GM21529 (cell line): Measurements from ENCODE around the gene TBC1D9B.

Source experiments
- ATAC-seq: cut with Tn5 transposase; IDR thresholded peaks from one replicate; pipeline ENCODE4 v1.9.1; 2021; ENCODE audit not compliant: unreplicated experiment

The TBC1D9B gene

DNA sequence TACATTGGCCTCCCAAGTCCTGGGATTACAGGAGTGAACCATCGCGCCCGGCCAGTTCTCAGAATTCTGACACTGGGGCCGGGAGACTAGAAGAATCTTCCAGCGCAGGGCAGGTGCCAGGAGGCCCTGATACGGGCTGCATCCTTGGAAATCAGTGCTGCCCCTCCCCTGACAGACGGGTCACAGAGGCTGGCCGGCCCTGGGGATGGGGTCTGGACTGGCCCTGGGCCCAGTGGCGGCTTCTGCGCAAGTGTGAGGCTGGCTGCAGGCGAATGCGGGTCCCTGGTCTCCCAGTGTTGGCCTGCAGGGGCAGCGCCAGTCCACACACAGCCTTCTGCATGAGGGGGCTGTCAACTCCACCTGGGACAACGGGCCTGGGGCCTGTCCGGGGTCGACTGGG lies 831 bp upstream of the TBC1D9B start:
- no peak for ATAC-seq

DNA sequence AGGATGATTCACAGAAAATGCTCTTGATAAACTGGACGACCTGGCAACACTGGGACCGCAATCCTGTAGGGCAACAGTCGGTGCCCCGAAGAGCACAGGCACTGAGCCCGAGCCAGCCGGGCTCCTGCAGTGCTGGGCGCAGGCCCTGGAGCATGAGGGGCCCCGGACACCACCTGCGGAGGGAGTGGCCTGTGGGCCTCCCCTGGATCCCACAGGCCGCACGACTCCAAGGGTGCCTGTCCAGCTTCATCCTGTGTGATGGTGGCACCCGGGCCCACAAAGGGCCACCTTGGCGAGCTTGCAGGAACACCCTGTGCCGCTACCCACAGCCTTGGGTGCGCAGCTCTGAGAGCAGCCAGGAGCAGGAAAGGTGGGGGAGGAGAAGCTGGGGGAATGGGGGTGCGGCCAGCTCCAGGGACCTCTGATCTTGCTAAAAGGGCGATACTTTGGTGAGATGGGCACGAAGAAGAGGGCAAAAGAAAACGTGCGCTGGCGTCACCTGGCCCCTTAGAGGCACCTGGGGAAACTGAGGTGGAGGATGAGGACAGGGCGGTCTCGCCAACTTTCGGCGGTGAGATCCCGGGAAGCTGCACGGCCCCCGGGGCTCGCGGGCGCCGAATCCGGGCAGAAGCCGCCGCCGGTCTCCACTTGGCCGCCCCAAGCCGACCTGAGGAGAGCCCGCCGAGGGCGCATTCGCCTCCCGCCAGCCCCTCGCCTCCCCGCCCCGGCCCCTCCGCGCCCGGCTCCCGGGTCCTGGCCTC lies 722 bp downstream of the TBC1D9B start:
- no peak for ATAC-seq

DNA sequence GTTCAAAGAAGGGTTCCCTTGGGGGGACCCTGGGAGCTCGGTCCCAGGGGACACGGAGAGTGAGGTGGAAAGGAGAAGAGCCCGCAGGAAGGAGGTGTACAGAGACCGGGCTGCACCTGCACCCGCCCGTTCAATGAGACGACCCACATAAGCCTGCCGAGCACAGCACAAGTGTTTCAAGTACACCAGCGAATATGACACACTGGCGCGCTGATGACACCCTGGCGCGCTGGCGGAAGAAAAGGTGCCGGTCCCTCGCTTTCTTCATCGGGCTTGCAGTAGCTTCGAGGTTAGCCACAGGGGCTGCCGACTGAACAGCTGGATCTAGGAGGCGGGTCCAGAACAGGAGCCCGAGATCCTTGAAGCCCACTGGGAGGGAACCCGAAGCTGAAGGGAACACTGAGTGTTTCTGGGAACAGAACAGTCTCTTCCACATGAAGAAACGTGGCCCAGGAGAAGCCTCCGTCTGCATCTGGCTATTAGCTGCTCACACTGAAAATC lies 1.4 kb downstream of the TBC1D9B start:
- no peak for ATAC-seq

DNA sequence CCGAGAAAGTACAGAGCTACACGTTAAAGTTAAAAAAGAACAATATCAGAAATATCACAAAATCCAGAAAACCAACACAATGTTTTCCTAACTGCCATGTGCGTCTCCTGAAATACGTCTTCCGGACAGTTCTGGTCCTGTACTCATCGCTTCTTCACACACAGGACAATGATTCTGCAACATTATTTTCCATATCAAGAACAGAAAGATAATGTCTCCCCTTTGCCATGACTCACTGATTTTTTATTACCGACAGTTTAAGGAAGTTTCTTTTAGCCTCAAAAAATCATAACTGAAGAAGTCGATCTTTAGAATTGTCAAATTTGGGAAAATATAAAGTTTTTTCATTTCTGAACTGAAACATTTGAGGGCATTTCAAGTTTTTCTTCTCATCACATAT lies 2.5 kb downstream of the TBC1D9B start:
- no peak for ATAC-seq

DNA sequence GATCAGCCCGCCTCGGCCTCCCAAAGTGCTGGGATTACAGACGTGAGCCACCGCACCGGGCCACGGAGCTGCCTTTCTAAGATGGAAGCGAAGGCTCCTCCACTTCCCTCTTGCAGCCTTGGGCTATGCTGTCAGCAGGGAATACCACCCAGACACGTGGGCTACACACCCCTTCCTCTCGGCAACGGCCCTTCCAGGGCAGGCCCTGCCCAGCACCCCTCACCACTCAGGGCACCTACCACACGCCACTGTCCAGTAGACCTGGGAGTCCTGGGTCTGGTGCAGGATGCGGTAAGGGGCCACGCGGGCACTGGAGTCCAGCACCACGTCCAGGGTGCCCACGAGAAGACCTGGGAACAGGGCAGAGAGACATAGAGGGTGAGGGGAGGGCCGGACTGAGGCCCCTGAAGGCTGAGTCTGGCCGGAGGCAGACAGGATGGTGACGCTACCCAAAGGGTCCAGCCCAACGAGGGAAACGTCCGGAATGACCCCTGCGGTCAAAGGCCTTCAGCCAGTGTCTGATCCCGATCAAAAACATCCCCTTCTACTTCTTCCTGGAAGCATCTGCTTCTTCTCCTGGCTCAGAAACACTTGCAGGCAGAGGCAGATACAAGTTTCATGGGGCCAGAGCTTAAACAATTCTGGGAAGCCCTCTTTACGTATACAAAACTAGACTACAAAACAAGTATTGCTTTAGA lies 3.1 kb downstream of the TBC1D9B start:
- no peak for ATAC-seq

DNA sequence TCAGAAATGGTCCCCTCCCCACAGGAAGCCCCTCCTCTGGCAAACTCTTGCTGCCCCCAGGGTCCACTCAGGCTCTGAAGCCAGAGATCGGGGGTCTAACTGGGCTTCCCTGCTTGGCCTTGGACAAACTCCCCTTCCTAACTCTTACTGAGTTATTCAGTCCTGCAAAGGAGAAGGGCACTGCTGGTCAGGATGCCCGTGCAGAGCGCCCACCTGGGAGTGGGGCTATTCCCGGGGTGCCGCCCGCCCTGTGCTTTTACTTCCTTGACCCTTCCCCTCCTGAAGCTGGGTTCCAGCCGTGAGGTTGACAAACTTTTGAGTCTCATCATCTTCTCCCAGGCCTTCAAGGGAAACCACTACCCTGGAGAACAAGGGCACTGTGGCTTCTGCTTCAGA lies 4.9 kb downstream of the TBC1D9B start:
- no peak for ATAC-seq

DNA sequence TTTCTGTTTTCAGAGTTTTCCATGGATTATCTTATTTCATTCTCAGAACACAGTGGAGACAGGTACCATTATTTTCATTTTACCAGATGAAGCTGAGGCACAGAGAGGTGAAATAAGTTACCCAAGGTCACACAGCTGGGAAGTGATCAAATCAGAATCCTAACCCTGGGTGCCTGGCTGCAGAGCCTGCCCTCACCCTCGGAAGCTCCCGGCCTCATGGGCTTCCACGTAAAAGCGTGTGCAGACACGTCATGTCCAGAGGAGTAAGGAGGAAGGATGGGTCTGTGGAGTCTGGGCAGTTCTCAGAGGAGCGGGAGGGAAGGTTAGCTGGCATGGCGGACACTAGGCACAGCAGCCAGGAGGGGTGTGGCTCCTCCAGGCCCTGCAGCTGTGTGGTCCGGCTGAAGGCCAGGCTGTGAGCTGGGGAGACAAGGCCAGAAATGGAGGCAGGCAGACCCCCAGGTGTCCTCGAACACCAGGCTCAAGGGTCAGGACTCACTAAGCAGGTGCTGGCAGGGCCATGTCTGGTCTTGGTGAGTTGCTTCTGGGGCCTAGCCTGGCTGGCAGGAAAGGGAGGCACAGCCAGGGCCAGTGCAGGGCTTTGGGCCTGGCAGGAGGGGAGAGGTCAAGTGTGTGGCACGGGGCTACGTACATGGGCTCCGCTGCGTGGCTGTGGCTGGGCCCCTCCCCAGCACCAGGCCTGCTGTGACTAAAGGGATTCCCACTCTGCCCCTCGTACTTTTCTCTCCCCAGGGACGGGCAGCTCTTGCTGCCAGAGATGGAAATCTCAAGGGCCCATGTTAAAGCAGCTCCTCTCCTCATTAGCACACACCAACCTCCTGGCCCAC lies 5.6 kb downstream of the TBC1D9B start:
- no peak for ATAC-seq

DNA sequence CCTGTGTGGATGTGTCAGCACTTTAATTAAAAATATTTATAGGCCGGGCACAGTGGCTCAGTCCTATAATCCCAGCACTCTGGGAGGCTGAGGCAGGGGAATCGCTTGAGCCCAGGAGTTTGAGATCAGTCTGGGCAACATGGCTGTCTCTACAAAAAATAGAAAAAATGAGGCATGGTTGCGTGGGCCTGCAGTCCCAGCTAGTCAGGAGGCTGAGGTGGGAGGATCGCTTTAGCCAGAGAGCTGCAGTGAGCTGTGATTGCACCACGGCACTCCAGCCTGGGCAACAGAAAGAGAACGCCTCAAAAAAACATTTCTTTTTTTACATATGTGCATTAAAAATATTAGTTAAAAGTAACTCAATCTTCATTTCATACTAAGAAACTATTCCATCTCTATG lies 6.2 kb downstream of the TBC1D9B start:
- ATAC-seq: no peak

DNA sequence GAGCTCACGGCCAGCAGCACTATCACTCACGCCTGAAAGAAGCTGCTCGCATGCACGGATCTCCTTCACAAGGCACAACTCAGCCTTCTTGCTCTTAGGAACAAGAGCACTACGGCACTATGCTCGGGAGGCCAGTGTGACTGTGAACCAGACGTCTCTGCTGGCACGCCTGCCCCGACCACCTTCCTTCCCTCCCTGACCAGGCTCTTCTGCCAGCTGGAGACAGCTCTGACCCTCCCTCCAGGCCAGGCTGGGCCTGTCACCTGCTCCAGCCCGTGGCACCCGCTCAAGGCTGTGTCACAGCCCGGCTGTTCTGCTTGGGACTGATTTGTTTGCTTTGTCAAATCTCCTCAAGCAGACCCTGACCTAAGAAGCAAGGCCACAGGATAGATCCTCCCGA lies 7.0 kb downstream of the TBC1D9B start:
- ATAC-seq: no peak

DNA sequence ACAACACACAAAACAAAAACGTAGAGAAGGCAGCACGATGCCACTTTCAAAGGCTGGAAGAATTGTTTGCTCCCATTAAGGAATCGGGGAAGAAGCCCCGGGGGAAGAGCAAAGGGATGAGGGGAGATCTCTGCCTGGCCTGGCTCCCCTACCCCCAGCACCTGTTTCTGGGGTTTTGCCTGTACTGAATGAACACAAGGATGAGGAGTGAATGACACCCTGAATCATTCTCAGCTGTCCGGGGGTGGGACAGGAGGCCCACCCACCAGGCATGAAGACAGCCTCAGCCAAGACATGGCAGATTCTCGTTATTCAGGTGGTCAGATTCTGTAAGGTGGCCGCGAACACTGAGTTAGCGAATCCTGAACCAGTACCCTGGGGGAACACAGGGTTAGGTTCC lies 7.5 kb downstream of the TBC1D9B start:
- ATAC-seq: no peak

DNA sequence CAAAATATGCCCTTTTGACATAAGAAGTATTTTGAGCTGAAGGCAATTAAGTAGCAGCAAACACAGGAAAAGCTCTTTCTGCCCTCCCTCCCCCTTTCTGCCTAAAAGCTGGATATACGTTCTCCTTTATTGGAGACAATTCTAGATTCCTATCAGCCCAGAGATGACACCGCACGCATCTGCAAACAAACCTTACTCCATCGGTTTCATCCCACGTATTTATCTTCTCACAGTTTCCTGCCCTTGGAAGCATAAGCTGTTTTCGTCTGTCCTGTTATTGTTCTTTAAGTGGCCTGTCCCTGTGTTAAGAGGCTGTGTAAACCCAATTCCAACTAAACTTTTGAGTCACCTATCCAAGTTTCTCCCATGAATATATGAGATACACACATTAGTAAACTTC lies 11.8 kb downstream of the TBC1D9B start:
- no peak for ATAC-seq

DNA sequence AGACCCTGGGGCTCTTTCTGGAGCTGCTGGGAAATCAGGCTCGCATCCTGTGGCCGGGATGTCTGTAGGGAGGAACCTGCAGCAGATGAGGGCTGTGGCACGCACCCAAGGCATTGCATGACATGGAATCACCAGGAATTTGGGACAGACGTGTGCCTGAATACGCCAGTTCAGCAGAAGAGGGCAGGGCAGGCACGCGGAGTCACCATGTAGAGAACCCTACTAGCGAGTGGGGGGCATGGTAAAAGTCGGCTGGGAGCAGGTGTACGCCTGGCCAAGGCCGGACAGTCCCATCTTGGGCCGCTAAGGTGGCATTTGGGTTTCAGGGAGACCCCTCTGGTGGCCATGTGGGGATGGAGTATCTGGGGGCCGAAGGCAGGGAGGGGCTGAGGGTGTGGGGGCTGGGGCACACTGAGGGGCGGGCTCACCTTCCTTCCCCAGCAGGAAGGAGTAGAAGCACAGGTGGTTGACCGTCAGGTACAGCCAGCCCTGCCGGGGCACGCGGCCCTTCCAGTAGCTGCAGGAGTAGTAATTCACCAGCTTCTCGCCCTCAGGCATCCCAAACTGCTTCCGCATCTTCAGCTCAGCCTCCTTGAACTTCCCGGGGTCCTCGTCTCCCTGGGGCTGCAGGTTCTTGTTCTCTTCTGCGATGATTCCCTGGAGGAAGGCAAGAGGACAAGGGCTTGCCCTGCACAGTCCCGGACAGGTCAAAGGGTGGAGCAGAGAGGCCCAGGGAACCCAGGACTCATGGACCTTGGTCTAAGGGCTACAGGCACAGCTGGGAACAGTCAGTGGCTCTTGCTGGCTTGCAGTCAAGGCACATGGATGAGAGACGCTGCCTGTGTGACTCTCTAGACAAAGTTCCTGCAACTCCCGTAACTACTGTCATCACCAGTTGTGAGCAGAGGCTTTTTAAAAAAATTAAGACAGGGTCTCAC lies 13.5 kb downstream of the TBC1D9B start:
- no peak for ATAC-seq

DNA sequence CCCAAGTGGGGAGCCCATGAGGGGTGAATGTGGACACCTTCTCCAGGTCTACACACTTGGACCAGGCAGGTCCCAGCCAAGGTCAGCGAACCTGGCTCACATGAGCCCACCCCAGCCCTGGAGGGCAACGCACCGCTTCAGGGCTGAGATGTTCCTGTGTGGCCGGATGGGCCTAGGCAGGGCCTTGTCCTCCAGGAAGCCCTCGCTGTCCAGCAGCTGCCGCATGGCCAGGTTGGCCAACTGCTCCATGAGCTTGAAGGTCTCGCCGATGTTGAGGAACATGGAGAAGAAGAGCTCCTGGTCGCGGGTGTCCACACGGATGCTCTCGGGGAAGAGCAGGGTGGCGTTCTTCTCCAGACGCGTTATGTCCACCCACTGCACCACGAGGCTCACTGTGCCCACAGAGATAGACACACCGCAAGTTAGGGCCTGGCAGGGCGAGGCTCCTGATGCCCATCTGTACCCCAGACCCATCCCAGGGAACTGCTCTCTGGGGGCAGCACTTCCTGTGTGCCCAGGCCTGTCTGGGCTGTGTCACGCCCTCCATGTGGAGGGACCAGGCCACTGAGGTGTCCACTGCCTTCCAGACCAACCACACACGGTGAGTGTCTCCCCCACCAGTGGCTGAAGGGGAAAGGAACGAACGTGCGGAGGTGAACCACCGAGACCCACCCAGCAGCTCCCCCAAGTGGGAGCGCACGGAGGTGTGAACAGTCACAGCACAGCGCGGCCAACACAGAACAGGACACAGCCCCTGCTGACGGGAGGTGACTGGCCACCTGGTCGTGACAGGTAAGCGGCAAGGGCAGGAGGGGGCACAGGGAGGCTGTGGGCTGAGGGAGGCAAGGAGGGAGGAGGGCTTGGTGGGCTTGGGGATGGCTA lies 14.4 kb downstream of the TBC1D9B start:
- no peak for ATAC-seq

DNA sequence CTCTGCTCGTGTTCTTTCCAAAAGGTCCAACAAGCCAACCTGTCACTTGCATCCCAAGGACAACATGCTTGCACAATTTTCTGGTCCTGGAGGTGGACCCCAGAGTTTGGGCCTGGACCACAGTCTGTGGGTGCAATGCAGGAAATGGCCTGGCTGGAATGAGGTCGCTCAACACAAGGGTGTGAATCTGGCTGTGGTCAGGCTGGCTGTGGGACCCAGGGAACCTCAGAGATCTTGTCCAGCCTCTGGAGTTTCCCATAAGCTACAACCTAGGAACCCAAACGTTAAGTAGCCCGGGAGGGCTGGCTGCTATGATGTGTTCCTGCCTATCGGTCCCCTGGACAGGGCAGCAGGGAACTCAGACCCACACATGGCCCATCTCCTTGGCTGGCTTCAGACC lies 15.4 kb downstream of the TBC1D9B start:
- ATAC-seq: no peak

DNA sequence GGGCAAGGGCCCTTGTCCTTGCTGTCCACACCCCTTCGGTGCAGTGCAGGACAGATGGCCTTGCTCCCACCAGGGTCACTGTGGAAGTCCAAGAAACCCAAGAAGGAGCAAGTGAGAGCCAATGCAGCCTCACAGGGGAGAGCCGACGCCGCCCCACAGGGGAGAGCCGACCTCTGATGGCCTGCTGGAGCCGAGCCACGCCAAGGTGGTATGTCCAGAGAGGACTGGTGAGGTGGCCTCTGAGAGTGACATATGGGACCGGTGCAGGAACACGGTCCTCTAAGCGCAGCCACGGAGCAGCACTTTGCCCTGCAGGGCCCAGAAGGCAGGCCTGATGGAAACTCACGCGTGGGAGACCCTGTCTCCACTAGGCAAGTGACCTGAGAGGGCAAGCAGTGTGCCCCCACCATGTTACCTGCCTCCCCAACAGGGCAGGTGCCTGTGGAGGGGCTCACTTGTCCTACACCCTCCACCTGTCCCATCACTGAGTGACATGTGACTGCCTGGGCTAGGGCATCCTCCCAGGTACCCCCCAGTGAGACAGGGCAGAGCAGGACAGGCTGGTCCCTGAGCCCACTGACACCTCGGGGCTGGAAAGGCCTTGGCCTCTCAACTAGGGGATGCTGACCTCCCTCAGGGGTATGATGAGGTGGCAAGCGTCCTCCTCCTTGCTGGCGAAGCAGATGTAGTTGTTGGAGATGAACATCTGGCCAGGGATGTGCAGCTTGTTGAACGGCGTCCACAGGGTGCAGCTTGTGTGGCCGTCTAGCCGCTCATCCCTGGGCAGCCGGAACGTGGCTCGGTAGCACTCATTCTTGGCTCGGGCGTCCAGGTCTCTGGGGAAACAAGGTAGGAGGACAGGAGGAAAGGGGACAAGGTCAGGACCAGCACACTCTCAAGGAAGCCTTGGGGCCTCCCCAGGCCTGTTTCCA lies 16.7 kb downstream of the TBC1D9B start:
- no peak for ATAC-seq

DNA sequence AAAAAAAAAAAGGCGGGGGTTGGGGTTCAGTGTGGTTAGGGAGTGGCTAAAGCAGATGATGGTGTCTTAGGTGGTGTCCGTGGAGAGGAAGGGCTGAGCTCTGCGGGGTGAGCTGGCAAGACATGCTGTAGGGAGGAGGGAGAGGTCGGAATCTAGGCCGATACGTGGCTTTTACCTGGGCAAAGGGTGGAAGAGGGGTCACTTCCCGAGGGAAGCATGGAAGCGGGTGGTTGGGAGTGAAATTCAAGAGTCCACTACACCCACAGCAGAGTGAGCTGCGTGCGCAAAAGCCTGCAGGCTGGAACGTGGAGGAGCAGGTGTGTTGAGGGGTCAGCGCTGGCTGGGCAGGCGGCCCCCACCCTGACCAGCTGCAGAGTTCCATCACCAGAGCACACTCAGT lies 17.8 kb downstream of the TBC1D9B start:
- ATAC-seq: no peak

DNA sequence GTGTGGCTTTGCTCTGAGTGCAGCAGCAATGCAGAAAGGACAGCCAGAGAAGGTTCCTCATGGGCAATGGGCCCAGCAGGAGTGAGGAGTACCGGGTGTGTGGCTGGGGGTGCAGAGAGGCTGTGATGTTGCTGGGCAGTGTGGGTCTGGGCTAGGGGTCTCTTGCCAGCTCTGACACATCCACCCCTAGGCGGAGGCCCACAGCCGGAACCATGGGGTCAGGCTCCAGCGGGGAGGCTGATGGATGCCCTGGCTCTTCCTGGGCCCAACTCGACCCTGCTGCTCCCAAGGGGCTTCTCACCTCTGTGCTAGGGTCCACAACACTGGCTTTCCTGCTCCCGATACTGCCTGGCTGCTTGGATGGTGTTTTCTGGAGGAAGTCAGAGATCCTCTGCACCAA lies 19.9 kb downstream of the TBC1D9B start:
- ATAC-seq: no peak

DNA sequence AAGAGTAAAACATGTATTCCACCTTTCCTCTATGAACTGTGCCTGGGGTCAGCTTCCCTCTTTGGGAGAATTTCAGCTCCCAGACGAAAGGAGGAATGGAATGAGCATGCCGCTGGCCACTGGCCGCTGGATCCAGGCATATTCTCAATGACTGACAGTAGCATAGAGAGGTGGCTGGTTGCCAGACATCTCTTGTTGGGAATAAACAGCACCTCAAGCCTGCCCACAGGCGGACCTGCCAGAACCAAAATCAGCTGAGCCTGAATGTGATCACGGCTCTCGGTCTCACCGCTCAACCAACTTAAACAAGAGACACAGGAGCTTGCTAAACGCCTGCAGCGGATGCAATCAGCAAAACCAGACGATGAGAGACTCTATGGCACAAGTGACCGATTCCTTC lies 20.6 kb downstream of the TBC1D9B start:
- no peak for ATAC-seq
